Anterior cingulate cortex (tissue), 58 donors: ENCODE results near the gene PCP2.

Source experiments
- DNase-seq, 58 donors: peaks; one replicate each; lab custom pipeline; 2025; lab: John Stamatoyannopoulos, UW

The PCP2 gene

GRCh38 chr19:7663706-7664105 lies 30.2 kb upstream of the PCP2 start:
- DNase-seq = no peak

- no peak for DNase-seq
These were observed 29.1 kb upstream of the PCP2 start for GRCh38 chr19:7662657-7663056.

GRCh38 chr19:7661744-7662538 lies 28.4 kb upstream of the PCP2 start:
- no peak for DNase-seq

- peak in 38 of 58 donors; percentile 6 to 83 (median 38) for DNase-seq
These were observed 24.7 kb upstream of the PCP2 start for GRCh38 chr19:7658219-7658686.

GRCh38 chr19:7657131-7657751 lies 23.7 kb upstream of the PCP2 start:
- peak in 12 of 58 donors; percentile 3 to 36 (median 18) for DNase-seq

- no peak for DNase-seq
These were observed 22.1 kb upstream of the PCP2 start for GRCh38 chr19:7655581-7655980.

GRCh38 chr19:7654401-7654800 lies 20.9 kb upstream of the PCP2 start:
- no peak for DNase-seq

GRCh38 chr19:7652061-7652641 lies 18.6 kb upstream of the PCP2 start:
- DNase-seq = peak in 55 of 58 donors; percentile 10 to 85 (median 52)

GRCh38 chr19:7650148-7650547 lies 16.6 kb upstream of the PCP2 start:
- no peak for DNase-seq

- DNase-seq = no peak
These were observed 14.9 kb upstream of the PCP2 start for GRCh38 chr19:7648265-7649014.

GRCh38 chr19:7647156-7647555 lies 13.6 kb upstream of the PCP2 start:
- DNase-seq = no peak

- DNase-seq = no peak
These were observed 12.8 kb upstream of the PCP2 start for GRCh38 chr19:7646426-7646700.

- no peak for DNase-seq
These were observed 12.3 kb upstream of the PCP2 start for GRCh38 chr19:7645656-7646425.

GRCh38 chr19:7645163-7645562 lies 11.6 kb upstream of the PCP2 start:
- DNase-seq = no peak

GRCh38 chr19:7644550-7644877 lies 11.0 kb upstream of the PCP2 start:
- no peak for DNase-seq

- DNase-seq = peak in 1 of 58 donors; percentile 11
These were observed 10.4 kb upstream of the PCP2 start for GRCh38 chr19:7643629-7644549.

- no peak for DNase-seq
These were observed 9.5 kb upstream of the PCP2 start for GRCh38 chr19:7643031-7643415.

- DNase-seq = no peak
These were observed 8.9 kb upstream of the PCP2 start for GRCh38 chr19:7642295-7643030.
